HepG2 (cell line): ENCODE measurements around the gene PIK3R4.

Source experiments
- CBX5 ChIP-seq: sonication (generic); formaldehyde crosslinking; IDR thresholded peaks from 2 replicates; pipeline ENCODE4 v1.4.0; 2020; ENCODE audit warnings: missing genetic modification reagents, borderline replicate concordance
- EZH2 ChIP-seq: conservative IDR thresholded peaks from 2 replicates; pipeline ENCODE4 v1.6.1; 2012; ENCODE audit warnings: mild to moderate bottlenecking, low read depth, low read length, moderate library complexity
- MAFK ChIP-seq, 2 experiments: IDR thresholded peaks in 1 of 2; conservative IDR thresholded peaks in 1 of 2; 2 replicates each; pipeline ENCODE4 v1.6.1; 2011; ENCODE audit warnings: improper control_type of control experiment in 2 of 2, low read length in 2 of 2
- TAF1 ChIP-seq: sonication (generic); formaldehyde crosslinking; IDR thresholded peaks from 2 replicates; pipeline ENCODE4 v1.4.0; 2020; ENCODE audit warnings: missing genetic modification reagents
- ZNF616 ChIP-seq: sonication (generic); formaldehyde crosslinking; IDR thresholded peaks from 2 replicates; pipeline ENCODE4 v1.5.0; 2020; ENCODE audit warnings: low read depth, mild to moderate bottlenecking, missing genetic modification reagents
- TF ChIP-seq, protein P1 (sequence below): sonication (generic); formaldehyde crosslinking; IDR thresholded peaks from 2 replicates; pipeline ENCODE4 v1.4.0; 2020; ENCODE audit warnings: mild to moderate bottlenecking, missing genetic modification reagents

DNA sequence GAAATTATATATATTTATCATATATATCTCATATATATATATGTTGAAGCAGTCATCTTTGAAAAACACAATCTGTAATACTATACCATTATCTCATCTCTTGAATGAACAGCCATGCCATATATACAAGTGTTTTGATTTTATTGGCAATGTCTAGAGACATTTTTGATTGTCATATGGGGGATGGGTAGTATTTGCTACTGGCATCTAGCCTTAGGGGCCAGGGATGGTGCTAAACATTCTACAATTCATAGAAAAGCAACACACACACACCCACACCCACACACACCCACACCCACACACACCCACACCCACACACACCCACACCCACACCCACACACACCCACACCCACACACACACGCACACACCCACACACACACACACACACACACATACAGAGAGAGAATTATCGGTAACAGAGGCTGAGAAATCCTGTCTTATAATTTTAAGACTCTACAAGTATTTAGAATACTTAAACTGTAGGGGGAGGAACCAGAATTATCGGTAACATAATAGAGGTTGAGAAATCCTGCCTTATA is 11.1 kb upstream of the PIK3R4 start:
- TF ChIP-seq TAF1 (CRISPR knock-in tag) (no peak), MAFK (conservative IDR thresholded peaks at IDR 0.05 in 1 of 2, IDR thresholded peaks at IDR 0.05 in 1 of 2; ENCODE audit: low read length in 2 of 2) (no peak), CBX5 (CRISPR knock-in tag) (no peak), ZNF616 (CRISPR knock-in tag) (no peak), EZH2 (no peak)
- TF ChIP-seq, protein P1, sequence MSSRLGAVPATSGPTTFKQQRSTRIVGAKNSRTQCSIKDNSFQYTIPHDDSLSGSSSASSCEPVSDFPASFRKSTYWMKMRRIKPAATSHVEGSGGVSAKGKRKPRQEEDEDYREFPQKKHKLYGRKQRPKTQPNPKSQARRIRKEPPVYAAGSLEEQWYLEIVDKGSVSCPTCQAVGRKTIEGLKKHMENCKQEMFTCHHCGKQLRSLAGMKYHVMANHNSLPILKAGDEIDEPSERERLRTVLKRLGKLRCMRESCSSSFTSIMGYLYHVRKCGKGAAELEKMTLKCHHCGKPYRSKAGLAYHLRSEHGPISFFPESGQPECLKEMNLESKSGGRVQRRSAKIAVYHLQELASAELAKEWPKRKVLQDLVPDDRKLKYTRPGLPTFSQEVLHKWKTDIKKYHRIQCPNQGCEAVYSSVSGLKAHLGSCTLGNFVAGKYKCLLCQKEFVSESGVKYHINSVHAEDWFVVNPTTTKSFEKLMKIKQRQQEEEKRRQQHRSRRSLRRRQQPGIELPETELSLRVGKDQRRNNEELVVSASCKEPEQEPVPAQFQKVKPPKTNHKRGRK (CRISPR knock-in tag): no peak
